GM21381 (cell line): ENCODE measurements around the gene ANO2.

Experiments used
- ATAC-seq: cut with Tn5 transposase; IDR thresholded peaks from one replicate; pipeline ENCODE4 v1.9.1; 2021; ENCODE audit warnings: mild to moderate bottlenecking, moderate library complexity; ENCODE audit not compliant: unreplicated experiment

ANO2 gene

GRCh38 chr12:5736527-5736926 lies 208.5 kb downstream of the ANO2 start:
- no peak for ATAC-seq

- no peak for ATAC-seq
Measured at GRCh38 chr12:5736016-5736415, 209.0 kb downstream of the ANO2 start.

- ATAC-seq: no peak
Measured at GRCh38 chr12:5733916-5734315, 211.1 kb downstream of the ANO2 start.

- ATAC-seq: no peak
Measured at GRCh38 chr12:5733136-5733755, 211.8 kb downstream of the ANO2 start.

GRCh38 chr12:5730962-5731361 lies 214.1 kb downstream of the ANO2 start:
- no peak for ATAC-seq

- no peak for ATAC-seq
Measured at GRCh38 chr12:5723711-5724252, 221.3 kb downstream of the ANO2 start.

- no peak for ATAC-seq
Measured at GRCh38 chr12:5723071-5723470, 222.0 kb downstream of the ANO2 start.

- ATAC-seq: no peak
Measured at GRCh38 chr12:5720381-5721005, 224.6 kb downstream of the ANO2 start.

- ATAC-seq: no peak
Measured at GRCh38 chr12:5718680-5719079, 226.4 kb downstream of the ANO2 start.

GRCh38 chr12:5718073-5718472 lies 227.0 kb downstream of the ANO2 start:
- ATAC-seq: no peak

- ATAC-seq: no peak
Measured at GRCh38 chr12:5716976-5717375, 228.1 kb downstream of the ANO2 start.

GRCh38 chr12:5716201-5716600 lies 228.9 kb downstream of the ANO2 start:
- no peak for ATAC-seq

- no peak for ATAC-seq
Measured at GRCh38 chr12:5715021-5715420, 230.0 kb downstream of the ANO2 start.

GRCh38 chr12:5713599-5714081 lies 231.4 kb downstream of the ANO2 start:
- no peak for ATAC-seq

GRCh38 chr12:5710260-5710878 lies 234.7 kb downstream of the ANO2 start:
- ATAC-seq: no peak

GRCh38 chr12:5708371-5708770 lies 236.7 kb downstream of the ANO2 start:
- ATAC-seq: no peak

GRCh38 chr12:5706247-5706646 lies 238.8 kb downstream of the ANO2 start:
- ATAC-seq: no peak

- no peak for ATAC-seq
Measured at GRCh38 chr12:5705791-5706190, 239.3 kb downstream of the ANO2 start.

GRCh38 chr12:5694759-5695409 lies 250.2 kb downstream of the ANO2 start:
- ATAC-seq: no peak

GRCh38 chr12:5692850-5693249 lies 252.2 kb downstream of the ANO2 start:
- no peak for ATAC-seq

GRCh38 chr12:5691943-5692342 lies 253.1 kb downstream of the ANO2 start:
- no peak for ATAC-seq

GRCh38 chr12:5690240-5690639 lies 254.8 kb downstream of the ANO2 start:
- no peak for ATAC-seq
